Inflammatory macrophage treated with lipopolysaccharide for 1 hour (primary cell): Measurements from ENCODE around the gene PLD5.
A peak's percentile ranks its signal among the peaks of the same experiment; 100 is the strongest.
"Not testable (repeated sequence)": the region's sequence is repeated elsewhere in the genome, so short reads cannot be mapped to it uniquely, and the experiment has no call there.

Experiments used
- DNase-seq, 2 donors: peaks; one replicate each; pipeline ENCODE4 v3.0.0-alpha.2; 2020 to 2022

Gene PLD5

DNA sequence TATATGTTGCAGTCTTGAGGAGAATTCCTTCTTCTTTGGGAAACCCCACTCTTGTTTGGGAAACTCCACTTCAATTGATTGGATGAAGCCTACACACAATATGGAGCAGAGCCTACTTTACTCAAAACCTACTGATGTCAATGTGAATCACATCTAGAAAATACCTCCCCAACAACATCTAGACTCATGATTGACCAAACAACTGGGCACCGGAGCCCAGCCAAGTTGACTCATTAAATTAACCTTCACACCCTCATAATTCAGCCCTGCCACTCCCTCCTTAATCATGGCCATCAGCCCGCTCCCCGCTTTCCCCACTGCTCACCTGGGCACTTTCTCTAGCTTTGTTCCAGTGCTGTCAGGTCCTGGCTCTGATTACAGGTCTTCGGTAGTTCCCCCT is 317.5 kb downstream of the PLD5 start:
- DNase-seq, result no peak

DNA sequence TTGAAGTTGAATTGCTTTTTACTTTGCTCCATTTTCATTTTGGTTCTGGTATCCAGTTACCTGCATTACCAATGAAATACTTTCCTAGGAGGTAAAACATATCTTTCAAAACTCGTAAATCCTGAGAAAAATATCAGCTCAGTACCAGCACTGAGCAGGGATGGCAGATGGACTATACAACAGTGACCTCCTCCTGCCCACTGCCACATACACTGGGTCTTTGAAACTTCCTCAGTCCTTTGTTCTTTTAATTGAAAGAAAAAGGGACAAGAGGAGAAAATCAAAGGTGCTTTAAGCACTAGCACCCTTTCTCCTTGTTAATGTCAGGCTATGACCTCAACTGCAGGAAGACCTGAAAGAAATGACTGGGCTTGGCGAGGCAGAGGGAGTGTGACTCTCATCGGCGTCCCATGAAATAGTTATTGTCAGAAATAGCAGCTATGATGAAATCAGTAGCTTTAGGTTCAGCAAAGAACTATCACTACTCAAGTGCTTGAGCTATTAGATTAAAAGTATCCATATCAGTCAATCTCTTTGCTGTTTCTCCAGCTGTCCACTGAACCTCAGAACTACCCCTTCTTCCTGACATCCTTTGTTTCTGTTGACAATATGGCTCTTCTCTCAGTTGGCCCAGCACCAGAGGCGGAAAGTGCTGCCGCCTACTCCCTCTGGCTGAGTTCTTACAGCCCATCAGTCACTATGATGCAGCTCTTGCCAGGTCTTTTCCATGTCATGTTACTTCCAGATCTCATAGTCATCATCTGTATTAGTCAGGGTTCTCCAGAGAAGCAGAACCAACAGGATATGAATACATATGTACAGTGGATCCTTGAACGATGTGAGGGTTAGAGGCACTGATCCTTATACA is 318.6 kb downstream of the PLD5 start:
- no peak for DNase-seq

DNA sequence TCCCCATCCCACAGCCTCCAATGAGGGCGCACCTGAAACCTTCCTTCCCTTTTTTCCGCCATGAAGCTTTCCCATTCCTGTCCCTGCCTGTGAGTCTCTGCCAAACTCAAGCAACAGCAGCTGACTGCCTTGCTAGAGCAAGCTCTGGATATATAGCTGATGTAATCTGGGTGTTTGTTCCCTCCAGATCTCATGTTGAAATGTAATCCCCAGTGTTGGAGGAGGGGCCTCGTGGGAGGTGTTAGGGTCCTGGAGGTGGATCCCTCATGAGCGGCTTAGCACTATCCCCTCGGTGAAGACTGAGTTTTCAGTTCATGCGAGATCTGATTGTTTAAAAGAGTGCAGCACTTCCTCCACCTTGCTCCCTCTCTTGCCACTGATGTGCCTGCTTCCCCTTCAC is 321.2 kb downstream of the PLD5 start:
- DNase-seq, result no peak

DNA sequence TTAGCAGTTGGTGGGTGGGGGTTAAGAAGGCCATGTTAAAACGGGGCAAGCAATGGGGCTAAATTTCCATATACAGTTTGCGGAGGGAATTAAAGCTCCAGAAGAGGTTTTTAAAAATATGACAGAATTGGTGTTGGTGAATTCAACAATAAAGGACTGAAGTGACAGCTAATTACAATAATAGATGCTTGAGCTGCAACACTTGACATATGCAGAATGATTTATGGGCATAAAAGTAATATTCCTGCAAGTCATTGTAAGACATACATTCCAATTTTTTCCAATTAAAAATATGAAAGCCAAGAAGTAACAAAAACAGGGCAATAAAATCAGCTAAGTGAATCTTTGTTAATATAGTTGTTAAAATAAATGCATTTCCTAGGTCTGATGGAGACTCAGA is 323.4 kb downstream of the PLD5 start:
- DNase-seq, result no peak

DNA sequence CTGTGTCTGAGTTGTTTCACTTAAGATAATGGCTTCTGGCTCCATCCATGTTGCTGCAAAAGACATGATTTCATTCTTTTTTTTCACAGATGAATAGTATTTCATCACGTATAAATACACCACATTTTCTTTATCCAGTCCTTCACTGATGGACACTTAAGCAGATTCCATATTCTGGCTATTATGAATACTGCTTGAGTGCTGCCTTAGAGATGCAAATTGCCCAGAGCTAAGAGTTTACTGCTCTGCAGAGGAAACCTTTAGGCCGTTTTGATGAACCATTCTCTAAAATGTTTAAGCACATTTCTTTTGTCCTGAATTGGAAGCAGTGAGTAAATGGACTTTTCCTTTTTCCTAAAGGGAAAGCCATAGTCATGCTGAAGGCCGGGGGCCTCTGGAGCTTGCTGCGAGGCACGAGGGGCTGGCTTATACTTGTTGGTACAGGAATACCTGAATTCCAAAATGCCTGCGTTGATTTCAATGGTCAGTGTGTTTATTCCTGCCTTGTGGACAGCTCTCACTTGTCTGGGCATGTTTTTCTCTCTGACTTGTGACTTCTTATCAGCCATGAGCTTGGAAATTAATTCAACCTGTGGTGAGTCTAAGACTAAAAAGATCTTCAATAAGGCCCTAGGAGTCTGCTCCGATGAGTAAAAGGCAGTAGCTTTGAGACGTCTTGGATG is 324.6 kb downstream of the PLD5 start:
- DNase-seq, result no peak

DNA sequence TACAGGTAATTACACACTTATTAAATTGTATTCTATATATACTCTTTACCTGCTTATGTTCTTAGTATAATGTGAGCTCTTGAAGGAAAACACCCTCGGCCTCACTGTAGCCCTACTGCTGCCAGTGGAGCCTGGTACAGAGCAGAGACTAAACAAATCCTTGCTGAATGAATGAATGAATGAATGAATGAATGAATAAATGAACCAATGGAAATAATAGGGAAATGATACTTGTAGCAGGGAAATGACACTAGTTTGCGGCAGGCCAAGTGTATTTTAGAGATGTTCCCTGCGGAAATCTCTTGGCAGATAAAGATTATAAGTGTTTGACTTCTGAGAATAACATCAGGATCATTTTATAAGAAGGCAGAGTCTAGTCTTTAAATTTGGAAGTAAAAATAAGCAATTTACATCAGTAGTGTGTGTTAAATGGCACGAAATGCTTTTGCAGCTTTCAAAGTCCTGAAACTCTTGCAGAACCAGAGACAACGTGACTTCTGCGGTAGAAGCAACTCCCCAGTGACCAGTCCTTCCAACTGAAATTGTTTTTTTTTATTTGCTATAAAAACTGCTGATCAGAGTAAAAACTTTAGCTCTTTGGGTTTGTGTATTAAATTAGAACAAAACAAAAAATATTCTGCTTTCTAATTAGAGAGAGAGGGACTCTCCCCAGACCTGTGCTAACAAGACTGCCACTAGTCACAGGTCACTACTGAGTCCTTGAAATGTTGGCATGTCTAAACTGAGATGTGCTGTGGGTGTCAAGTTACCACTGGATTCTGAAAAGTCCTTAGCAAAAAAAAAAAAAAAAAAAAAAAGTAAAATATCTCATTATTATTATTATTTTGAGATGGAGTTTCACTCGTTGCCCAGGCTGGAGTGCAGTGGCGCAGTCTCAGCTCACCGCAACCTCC is 326.3 kb downstream of the PLD5 start:
- DNase-seq, result no peak

DNA sequence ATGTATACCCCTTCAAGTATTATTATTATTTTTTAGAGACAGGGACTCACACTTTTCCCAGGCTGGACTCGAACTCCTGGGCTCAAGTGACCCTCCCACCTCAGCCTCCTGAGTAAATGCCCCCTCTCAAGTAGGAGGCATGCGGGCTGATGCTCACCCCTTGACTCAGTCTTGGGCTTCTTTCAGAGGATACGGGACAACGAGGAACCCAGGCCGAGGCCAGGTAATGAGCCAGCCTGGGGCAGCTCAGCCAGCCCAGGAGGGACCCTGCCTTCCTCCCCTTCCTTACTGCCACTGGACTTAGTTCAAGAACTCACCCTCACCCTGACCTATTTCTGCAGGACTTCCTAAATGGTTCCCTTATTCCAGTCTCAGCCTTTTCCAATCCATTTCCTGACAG is 327.6 kb downstream of the PLD5 start:
- DNase-seq, result no peak

DNA sequence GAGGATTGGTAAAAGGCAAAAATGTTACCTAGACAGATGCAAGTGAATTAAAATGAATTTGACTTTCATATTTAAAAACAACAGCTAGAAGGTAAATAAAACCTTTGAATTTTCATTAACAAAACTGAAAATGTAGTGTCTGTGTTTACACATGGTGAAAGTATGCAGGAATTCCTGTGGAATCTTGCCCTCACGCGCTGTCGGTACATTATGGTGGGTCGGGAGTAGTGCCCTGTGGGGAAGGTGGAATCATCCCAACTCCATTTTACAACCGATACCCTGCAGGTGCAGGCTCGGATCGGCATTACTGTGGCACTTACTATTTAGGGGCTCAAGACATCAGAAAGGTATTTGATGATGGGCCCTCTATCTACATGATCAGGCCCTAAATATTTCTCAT is 328.4 kb downstream of the PLD5 start:
- DNase-seq, result no peak

DNA sequence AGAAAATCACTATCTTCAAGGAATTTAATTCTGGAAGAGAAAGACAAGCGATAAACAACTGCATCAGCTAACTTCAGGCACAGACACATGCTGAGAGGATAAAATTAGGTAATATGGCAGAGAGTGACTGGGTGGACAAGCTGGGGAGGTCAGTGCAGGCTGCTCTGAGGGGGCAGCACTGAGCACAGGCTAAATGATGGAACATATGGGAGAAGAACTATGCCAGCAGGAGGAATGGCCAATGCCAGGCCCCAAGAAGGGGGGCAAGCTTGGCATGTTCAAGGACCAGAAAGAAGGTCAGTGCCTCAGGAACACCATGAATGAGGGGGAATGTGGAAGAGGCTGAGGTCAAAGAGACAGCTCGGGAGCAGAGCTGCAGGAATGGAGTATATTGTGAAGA is 334.9 kb downstream of the PLD5 start:
- no peak for DNase-seq

DNA sequence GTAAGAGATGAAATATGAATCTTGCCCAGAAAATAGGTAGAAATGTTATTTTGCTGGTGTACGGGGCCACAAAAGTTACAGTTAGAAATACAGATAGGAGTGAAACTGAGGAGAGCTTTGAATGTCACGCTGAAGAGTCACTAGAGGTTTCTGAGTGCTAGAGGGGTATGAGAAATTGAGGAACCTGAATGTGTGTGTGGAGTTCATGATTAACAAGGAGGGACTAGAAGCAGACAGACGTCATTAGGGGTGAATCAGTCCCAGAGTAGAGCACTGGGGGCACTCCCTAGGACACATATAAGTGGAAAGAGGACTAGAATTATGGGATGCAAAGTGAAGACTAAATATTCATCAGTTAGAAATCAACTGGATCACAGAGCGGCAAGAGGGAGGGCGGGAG is 336.7 kb downstream of the PLD5 start:
- DNase-seq, result peak in 1 of 2 donors; percentile 17

DNA sequence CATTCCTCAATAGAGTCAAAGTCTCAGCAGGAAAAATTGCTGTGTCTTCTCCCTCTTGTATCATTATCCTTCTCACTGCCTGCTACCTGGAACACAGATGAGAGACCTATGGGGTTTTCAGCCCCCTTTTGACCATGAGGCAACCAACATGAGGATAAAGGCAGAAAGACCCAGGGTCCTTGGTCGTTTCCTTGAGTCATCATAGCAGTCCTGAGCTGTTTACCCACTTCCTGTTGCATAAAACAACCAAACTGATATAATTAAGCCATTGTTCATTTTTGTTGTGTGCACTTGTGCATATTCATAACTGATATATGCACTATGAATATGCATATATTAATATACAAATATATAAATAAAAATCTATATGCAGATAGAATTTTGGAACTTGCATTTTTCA is 337.3 kb downstream of the PLD5 start:
- DNase-seq, result no peak

DNA sequence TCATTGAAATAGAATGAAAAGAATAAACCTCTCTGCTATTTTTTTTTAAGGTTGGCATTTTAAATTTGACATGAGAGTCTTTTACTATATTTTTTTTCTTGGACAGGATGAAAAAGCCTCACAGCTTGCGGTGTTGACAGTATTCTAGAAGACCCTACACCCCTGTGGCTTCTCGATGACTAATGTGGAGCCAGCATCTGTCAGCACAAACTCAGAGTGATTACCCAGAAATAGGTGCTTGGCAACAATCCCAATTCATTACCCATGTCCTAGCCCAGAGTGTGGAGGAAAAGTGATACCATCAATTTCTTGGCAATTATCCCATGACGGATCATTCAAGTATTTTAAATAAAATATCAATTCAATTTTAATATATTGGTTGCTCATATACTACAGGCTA is 338.8 kb downstream of the PLD5 start:
- DNase-seq, result no peak

DNA sequence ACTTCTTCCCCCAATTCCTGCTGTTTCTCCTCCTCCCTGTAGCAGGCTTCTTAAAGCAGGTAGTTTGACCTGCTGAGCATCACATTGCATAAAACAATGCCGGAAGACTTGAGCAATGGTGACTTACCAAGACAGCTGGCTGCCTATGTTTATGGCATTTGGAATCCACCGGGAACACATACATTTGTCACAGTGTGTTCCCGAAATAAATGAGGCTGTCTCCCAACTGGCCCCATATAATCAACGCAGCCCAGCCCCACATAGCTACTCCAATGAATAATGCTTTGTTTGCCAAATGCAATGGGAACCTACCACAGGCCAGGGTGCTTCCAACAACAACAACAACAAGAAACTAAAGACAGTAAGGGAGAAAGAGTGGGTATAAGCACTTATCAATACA is 339.5 kb downstream of the PLD5 start:
- DNase-seq, result no peak

DNA sequence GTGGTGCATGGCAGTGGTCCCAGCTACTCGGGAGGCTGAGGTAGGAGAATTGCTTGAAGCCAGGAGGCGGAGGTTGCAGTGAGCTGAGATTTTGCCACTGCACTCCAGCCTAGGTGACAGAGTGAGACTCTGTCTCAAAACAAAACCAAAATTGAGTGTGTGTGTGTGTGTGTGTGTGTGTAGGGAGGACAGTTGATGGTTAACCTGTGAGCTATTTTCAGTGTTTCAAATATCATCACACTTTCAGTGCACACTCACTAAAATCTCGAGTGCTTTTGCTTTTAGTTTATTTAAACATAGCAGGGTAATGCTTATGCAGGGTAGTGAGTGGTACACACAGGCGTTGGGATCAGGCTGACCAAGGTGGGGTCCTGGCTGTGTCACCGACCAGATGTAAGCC is 344.7 kb downstream of the PLD5 start:
- not testable (repeated sequence) for DNase-seq

DNA sequence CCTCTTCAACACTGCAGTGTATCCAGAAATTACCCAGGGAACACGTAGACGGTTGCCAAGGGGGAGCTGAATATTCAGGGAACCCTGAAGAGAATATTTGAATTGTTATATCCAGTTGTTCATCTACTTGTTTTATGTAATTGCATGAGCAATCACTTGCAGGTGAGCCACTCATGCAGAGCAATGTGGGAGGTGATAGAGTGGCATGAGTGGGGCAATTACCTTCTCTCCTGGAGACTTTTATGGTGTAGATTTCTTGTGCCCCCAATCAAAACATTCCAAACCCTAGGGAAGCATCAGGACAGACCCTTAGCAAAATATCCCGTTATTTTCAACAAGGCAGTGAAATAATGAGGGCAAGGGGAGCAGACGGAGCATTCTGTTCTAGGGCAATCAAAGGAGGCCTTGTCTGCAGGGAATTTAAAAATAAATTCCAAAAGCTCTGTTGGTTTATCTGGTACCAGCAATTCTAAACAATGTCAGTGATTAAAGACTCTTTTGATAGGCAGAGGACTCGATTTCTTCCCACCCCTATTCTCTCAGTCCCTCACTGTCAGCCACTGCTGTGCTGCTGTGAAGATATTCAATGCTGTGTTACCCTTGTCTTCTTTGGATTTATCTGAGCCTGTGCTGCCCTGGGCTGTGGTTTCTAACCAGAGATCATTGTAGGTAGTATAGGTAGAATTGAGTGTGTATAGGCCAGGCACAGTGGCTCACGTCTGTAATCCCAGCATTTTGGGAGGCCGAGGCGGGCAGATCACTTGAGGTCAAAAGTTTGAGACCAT is 345.4 kb downstream of the PLD5 start:
- no peak for DNase-seq

DNA sequence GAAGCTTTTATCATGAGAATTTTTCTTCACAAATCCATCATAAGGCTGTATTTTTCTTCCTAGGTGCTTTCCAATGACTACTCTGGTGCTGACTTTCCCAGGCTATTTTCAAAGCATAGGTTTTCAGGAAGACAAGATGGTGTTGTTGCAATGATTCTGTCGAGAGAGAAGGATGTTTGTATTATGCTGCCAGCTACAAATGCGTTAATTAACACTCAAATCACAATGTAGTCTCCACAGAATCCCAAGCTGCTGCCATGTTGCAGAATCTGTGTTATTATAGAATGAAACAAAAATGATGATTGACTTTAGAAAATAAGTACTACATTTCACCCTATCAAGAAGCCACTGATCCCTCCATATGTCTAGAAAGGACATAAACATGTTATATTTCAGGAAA is 346.1 kb downstream of the PLD5 start:
- no peak for DNase-seq

DNA sequence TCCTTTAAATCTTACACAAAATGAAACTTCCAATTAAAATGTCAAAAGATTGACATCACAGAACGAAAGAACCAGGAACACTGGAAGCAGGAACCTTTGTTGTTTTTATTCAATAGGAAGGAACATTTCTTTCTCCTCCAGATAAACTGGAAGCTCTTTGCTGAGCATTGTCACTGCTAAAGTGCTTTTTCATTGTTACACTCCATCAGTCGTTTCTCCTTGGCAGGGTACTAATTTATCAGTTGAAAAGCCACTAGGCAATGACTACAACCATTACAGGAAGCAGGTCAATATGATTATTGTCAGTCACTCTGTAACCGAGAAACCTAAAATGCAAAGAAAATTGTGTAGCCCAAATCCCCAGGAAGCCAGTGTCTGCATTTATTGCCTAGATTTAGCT is 362.4 kb downstream of the PLD5 start:
- no peak for DNase-seq

DNA sequence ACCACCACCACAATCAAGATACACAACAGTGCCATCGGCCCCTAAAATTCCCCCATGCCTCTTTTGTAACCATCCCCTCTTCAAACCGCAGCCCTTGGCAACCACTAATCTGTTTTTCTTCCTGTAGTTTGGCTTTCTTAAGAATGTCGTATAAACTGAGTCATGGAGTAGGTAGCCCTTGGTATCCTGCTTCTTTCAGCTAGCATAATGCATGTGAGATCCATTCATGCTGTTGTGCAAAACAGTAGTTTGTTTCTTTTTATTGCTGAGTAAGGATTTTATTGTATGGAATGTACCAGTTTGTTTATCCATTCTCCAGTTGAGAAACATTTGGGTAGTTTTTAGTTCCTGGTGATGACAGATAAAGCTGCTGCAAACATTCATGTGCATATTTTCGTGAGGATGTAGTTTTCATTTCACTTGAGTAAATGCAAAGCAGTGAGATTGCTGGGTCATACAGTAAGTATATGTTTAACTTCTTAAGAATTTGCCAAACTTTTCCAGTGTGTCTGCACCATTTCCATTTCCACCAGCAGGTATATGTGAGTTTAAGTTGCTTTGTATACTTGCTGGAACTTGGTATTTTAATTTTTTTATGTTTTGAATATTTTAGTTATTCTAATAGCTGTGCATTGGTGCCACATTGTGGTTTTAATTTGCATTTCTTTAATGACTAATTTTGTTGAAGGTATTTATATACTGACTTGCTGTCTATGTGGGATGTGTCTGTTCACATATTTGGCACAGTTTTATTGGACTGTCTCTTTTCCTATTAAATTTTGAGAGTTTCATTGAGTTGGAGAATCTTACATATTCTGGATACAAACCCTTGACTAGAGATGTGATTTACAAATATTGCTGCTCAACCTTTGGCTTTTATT is 377.2 kb downstream of the PLD5 start:
- DNase-seq, result peak; percentile 12 to 72

DNA sequence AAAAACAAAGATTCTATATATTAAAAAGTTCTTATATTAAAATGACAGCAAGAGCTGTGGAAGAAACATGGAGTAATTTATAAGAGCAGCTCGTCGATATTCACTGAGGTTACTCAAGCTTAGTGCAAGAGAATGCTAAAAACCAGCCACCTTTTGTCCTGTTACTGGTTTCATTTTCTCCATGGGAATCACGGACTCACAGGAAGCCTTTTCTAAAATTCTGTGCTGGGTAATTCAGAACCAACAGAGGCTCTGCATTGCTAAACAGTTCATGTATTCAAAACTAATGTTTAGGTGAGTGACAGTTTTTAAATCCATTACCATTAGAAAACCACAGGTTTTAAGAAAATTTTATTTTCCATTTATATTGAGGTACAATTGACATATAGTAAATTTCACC is 377.8 kb downstream of the PLD5 start:
- peak in 1 of 2 donors; percentile 23 for DNase-seq

DNA sequence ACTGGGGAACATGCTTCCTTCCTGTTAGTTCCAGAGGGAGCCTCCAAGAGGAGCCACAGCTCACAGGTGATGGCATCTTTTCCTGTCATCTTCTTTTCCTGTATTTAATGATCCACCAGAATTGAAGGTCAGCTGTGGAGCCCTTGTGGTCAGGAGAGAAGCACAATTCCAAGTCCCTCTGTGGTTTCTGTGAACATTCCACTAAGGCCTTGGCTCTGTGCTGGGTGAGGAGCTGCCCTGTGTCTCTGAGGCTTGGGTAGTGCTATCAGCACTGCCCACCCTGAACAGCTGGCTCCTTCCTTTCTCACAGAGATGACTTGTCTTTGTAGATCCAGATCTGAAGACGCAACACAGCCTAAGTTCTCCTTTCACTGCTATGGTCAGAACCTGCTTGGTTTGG is 383.7 kb downstream of the PLD5 start:
- no peak for DNase-seq

DNA sequence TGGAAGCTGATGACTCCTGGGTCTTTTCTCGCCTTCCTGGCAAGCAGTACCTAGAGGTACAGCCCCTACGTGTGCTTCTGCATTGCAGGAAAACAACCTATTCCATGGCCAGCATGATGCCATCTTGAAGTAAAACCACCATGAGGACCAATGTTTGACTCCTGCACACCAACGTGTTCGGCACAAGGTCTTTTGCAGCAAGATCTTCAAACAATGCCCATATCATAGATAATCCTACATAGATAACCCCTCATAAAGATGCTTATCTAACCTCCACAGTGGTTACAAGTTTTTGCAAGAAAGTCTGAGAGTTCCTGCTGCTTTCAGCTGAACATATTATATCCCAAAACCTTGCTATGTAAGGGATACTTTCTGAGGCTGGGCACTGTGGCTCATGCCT is 384.5 kb downstream of the PLD5 start:
- DNase-seq, result no peak

DNA sequence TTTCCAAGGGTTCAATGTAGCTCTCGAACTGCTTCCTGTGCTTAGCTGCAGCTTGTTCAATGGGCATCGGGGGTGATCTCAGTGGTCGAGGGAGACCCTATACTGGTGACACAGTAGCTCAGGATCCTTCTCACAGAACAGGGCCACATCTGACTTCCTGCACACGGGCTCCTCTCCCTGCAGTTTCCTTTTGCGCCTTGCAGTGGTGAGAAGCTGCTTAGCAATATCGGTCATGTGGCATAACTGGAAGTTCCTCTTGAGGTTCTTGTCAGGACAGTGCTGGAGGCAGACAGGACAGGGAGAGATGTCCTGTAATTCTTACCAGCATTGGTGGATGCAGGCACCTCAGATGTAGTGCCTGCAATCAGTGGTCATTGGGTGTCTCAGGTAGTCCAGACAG is 385.1 kb downstream of the PLD5 start:
- peak; percentile 16 to 64 for DNase-seq
